Fibroblast of villous mesenchyme (primary cell): ENCODE results near the gene RGS8. TPM values are rescaled to one million over a fixed set of nuclear protein-coding genes. Genes with fewer than 3 reads are reported as not detected.

ENCODE experiments used
- DNase-seq: peaks from one replicate; pipeline ENCODE4 v3.0.0-alpha.2; 2010; ENCODE audit warnings: low read depth
- H3K4me3 ChIP-seq: 2 replicates; pipeline ENCODE4 v1.5.1; 2011; ENCODE audit warnings: low read depth, mild to moderate bottlenecking, low read length
- total RNA-seq: library from RNA; depleted of rRNA; stranded (reverse); fragments of >200 nt; gene quantifications from 2 replicates; pipeline ENCODE4 v1.2.3, GENCODE V29; 2012
- TF ChIP-seq, protein P1 (sequence below): IDR thresholded peaks from 2 replicates; pipeline ENCODE4 v1.5.1; 2012; ENCODE audit warnings: low read depth, mild to moderate bottlenecking, low read length; ENCODE audit not compliant: insufficient read depth

RGS8 gene
- total RNA-seq, 1 donor = not detected

DNA sequence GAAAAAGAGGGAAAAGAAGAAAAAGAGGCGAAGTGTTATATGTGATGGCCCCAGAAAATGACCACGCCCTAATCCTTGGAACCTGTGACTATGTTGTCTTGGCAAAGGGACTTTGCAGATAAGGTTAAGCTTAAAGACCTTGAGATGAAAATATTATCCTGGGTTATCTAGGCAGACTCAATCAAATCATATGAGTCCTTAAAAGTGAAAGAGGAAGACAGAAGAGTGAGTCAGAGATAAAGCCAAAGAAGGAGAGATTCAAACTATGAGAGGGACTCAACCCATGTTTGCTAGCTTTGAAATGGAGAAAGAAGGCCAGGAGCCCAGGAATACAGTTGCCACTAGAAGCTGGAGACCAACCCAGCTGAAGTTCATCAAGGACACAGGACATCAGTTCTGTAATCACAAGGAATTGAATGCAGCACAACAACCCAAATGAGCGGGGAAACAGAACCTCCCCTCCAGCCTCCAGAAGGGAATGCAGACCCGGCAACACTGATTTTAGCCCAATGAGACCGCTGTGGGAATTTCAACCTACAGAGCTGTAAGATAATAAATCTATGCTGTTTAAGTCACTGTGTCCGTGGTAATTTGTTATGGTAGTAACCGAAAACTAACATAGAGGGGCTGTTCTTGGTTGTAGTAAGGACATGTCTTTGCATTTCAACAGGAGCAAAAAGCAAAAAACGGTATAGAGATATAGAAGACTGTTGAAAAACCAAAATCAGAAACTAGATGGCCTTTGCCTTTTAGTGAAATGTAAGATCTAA, 4.2 kb upstream of the RGS8 start:
- H3K4me3 ChIP-seq = no peak overlapping the region
- DNase-seq = no peak
- TF ChIP-seq, protein P1, sequence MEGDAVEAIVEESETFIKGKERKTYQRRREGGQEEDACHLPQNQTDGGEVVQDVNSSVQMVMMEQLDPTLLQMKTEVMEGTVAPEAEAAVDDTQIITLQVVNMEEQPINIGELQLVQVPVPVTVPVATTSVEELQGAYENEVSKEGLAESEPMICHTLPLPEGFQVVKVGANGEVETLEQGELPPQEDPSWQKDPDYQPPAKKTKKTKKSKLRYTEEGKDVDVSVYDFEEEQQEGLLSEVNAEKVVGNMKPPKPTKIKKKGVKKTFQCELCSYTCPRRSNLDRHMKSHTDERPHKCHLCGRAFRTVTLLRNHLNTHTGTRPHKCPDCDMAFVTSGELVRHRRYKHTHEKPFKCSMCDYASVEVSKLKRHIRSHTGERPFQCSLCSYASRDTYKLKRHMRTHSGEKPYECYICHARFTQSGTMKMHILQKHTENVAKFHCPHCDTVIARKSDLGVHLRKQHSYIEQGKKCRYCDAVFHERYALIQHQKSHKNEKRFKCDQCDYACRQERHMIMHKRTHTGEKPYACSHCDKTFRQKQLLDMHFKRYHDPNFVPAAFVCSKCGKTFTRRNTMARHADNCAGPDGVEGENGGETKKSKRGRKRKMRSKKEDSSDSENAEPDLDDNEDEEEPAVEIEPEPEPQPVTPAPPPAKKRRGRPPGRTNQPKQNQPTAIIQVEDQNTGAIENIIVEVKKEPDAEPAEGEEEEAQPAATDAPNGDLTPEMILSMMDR = no peak

DNA sequence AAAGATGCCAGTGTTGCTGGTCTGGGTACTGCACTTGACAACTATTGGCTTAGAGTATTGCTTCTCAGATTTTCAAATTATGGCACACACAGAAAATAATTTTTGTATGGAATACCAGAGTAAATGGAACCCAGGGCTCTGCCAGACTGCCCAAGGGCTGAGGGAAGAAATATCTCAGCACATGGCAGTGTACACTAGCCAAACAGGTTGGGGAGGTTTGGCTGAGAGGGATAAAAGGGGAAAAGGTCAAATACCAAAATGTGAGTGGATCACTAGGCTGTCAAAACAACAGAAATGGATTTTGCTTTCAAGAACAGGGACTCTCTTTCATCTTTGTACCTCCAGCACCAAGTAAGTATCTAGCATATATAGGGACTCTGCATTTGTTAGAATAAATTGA, 3.0 kb upstream of the RGS8 start:
- H3K4me3 ChIP-seq = no peak overlapping the region
- TF ChIP-seq, protein P1 = no peak
- no peak for DNase-seq

DNA sequence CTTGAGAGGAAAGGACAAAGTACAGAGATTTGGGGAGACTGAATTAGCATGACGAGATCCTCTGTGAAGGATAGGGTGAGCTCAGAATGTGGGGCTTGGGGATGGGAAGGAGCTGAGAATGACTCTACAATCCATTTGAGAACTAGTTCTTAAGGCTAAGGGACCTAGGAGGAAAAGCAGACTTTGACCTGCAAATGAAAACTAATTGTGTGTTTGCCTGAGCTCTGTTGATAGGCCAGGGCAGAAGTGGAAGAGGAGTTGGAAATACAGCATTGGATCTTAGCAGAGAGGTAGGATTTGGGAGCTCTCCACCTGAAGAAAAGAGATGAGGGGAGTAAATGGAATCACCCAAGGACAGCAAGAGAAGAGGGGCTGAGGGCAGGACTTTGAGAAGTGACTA, 2.1 kb upstream of the RGS8 start:
- TF ChIP-seq, protein P1 = no peak
- DNase-seq = no peak

DNA sequence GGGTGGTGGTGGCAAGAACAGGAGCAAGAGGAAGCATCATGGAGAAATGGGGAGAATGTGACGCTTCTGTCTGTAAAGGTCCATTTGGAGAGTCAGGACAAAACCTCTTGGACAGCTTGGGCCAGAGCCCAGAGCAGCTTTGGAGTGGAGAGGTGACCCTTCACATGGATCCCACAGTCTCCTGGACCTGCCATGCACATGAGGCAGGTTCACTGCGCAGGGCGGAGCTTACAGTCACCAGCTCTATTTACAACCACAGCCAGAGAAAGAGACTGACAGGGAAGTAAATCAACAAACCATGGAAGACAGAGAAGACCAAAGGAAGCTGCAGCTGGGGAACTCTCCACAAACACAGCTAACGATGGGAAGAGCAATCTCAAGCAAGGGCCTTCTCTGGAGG, 828 bp upstream of the RGS8 start:
- TF ChIP-seq, protein P1 = no peak
- H3K4me3 ChIP-seq = no peak overlapping the region
- no peak for DNase-seq

More for the DNA sequence above, 2.1 kb upstream of the RGS8 start:
- H3K4me3 ChIP-seq = no peak overlapping the region

DNA sequence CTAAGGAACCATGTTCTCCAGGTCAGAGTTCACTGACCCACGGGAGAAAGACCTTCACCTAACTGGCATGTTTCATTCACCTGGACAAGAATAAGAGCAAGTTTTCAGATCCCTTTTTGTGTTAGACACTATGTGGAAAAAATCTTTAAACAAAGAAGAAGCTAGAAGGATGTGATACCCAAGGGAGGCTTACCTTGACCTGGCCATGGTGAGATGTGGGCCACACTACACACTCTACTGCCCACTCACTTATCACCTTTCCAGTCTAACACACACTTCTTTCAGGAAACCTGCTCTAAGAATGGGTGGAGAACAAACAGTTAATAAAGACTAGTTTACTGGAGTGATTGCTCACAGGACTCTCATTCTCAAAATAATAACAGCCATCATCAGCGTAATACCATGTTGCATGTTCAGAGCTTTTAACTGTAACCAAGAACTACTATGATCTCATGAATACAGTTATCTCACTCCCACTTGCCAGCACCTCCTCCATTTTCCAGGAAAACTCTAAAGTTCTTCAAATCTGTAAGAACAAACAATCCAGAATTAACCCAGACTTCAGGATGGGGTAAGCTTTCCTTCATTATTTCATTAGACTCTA, 1.4 kb downstream of the RGS8 start:
- H3K4me3 ChIP-seq = no peak overlapping the region
- TF ChIP-seq, protein P1 = no peak
- no peak for DNase-seq

DNA sequence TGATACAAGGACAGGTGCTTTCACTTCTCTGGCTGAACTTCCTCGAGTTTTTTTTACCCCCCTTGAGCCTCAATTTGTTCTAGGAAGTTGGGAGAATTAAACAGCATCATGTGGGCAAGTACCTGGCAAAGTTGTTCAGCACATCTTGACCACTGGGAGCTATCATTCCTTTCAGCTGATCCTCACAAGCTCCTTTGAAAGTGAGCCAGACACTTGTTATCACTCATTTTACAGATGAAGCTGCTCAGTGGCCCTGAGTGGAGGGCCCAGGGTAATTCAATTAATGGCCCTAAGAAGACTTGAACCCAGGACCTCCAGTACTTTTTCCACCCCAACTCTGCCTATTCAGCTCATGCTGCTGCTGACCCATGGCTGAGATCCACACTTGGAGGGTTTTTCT, 2.0 kb downstream of the RGS8 start:
- TF ChIP-seq, protein P1 = no peak
- no peak for DNase-seq
- no peak overlapping the region for H3K4me3 ChIP-seq
